Measurements from ENCODE around the gene PCDHGA10.
"Not testable (repeated sequence)": the region's sequence is repeated elsewhere in the genome, so short reads cannot be mapped to it uniquely, and the experiment has no call there.

Gene PCDHGA10

GRCh38 chr5:141412854-141413539 is at the start of gene PCDHGA10:
Gene PCDHGA10, plus strand, starts transcription at chr5:141412987. Its CDS starts 189 bp downstream, at chr5:141413176.
- DNase-seq = no peak

DNA sequence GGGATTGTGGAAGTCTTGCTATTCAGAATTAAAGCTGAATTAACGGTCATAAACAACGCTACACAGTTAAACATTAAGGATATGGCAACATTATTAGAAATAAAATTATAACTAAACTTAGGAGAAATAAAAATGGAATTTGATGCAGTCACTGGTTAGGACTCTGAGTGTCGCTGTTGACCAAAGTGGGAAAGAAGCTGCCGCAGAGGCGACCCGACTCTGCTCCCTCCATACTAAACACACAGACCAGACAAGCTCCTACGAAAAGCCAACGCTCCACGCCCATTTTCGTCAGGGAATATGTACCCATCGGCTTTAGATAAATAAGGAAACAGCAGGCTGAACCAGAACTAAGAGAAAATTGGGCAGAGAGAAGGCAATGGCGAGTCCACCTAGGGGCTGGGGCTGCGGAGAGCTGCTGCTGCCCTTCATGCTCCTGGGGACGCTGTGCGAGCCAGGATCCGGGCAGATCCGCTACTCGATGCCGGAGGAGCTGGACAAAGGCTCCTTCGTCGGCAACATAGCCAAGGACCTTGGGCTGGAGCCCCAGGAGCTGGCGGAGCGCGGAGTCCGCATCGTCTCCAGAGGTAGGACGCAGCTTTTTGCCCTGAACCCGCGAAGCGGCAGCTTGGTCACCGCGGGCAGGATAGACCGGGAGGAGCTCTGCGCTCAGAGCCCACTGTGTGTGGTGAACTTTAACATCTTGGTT is 48.7 kb upstream of the PCDHGA10 start, which contains the start of gene PCDHGA5:
Gene PCDHGA5 (plus strand): TSS at position 211 of the 709 bp plus-strand sequence. CDS start 169 bp downstream, at position 380.
- DNase-seq = no peak

DNA sequence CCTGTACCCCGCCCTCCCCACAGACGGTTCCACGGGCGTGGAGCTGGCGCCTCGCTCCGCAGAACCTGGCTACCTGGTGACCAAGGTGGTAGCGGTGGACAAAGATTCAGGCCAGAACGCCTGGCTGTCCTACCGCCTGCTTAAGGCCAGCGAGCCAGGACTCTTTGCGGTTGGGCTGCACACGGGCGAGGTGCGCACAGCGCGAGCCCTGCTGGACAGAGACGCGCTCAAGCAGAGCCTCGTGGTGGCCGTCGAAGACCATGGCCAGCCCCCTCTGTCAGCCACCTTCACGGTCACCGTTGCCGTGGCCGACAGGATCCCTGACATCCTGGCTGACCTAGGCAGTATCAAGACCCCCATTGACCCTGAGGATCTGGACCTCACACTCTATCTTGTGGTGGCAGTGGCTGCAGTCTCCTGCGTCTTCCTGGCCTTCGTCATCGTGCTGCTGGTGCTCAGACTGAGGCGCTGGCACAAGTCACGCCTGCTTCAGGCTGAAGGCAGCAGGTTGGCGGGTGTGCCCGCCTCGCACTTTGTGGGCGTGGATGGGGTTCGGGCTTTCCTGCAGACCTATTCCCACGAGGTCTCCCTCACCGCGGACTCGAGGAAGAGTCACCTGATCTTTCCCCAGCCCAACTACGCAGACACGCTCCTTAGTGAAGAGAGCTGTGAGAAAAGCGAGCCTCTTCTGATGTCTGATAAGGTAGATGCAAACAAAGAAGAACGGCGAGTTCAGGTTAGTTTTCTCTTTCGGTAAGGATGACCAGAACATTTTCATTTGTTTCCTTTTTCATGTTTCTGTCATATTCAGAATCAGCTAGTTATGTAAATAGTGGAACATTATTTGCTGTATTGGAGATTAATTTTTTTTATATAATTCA is 46.5 kb upstream of the PCDHGA10 start:
- DNase-seq = no peak

GRCh38 chr5:141369994-141370848 is 42.6 kb upstream of the PCDHGA10 start, which contains the start of gene PCDHGB3:
Gene PCDHGB3, plus strand, starts transcription at chr5:141370242. Its CDS starts 153 bp downstream, at chr5:141370395.
- DNase-seq = no peak

DNA sequence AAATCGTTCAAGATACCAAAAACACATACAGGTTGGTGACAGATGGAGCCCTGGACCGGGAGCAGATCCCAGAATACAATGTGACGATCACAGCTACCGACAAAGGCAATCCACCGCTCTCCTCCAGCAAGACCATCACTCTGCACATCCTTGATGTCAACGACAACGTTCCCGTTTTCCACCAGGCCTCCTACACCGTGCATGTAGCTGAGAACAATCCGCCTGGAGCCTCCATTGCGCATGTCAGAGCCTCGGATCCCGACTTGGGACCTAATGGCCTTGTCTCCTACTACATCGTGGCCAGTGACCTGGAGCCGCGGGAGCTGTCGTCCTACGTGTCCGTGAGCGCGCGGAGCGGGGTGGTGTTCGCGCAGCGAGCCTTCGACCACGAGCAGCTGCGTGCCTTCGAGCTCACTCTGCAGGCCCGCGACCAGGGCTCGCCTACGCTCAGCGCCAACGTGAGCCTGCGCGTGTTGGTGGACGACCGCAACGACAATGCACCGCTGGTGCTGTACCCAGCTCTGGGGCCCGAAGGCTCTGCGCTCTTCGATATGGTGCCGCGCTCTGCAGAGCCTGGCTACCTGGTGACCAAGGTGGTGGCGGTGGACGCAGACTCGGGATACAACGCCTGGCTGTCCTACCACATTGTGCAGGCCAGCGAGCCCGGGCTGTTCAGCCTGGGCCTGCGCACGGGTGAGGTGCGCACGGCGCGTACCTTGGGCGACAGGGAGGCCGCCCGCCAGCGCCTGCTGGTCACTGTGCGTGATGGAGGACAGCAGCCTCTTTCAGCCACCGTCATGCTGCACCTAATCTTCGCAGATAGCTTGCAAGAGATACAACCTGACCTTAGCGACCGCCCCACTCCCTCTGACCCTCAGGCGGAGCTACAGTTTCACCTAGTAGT is 41.0 kb upstream of the PCDHGA10 start:
- DNase-seq = no peak

DNA sequence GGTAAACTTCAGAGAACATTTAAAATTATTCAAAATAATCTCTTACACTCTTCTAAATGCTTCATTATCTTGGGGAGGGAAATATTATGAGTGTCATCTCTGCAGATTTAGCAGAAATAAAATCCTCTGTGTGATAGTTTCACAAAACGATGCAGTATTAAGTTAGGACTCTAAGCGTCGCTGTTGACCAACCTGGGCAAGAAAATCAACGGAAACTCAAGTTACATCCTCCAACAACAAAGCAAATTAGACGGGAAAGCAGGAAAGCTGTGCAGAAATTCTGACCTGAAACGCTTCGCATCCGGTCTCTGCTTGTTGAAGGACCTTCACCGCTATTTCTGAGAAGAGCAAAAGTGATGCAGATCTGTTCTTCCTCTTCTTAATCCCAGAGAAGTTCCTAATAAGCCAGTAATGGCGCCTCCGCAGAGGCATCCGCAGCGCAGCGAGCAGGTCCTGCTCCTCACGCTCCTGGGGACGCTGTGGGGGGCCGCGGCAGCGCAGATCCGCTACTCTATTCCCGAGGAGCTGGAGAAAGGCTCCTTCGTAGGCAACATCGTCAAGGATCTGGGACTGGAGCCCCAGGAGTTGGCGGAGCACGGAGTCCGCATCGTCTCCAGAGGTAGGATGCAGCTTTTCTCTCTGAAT is 39.0 kb upstream of the PCDHGA10 start, which contains the start of gene PCDHGA6:
Gene PCDHGA6 (plus strand): TSS at position 219 of the 645 bp plus-strand sequence. CDS start 193 bp downstream, at position 412.
- DNase-seq = no peak

- DNase-seq = no peak
Observed at GRCh38 chr5:141374627-141375026, 38.2 kb upstream of the PCDHGA10 start.

GRCh38 chr5:141375444-141376155 is 37.2 kb upstream of the PCDHGA10 start:
- DNase-seq = not testable (repeated sequence)

- no peak for DNase-seq
Observed at GRCh38 chr5:141382469-141383294, 30.1 kb upstream of the PCDHGA10 start, which contains the start of gene PCDHGA7. Gene PCDHGA7, plus strand, starts transcription at chr5:141382742. Its CDS starts 158 bp downstream, at chr5:141382900.

GRCh38 chr5:141383345-141383744 is 29.4 kb upstream of the PCDHGA10 start:
- DNase-seq = no peak

DNA sequence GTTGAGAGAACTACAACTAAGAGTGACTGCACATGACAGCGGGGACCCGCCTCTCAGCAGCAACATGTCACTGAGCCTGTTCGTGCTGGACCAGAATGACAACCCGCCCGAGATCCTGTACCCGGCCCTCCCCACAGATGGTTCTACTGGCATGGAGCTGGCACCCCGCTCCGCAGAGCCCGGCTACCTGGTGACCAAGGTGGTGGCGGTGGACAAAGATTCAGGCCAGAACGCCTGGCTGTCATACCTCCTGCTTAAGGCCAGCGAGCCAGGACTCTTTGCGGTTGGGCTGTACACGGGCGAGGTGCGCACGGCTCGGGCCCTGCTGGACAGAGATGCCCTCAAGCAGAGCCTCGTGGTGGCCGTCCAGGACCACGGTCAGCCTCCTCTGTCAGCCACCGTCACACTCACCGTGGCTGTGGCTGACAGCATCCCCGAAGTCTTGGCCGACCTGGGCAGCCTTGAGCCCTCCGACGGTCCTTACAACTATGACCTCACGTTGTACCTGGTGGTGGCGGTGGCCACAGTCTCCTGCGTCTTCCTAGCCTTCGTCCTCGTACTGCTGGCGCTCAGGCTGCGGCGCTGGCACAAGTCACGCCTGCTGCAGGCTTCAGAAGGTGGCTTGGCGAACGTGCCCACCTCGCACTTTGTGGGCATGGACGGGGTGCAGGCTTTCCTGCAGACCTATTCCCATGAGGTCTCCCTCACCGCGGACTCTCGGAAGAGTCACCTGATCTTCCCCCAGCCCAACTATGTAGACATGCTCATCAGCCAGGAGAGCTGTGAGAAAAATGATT is 28.1 kb upstream of the PCDHGA10 start:
- DNase-seq = no peak

- DNase-seq = not testable (repeated sequence)
Observed at GRCh38 chr5:141387557-141388311, 25.1 kb upstream of the PCDHGA10 start, which contains the start of gene PCDHGB4. Gene PCDHGB4, plus strand, starts transcription at chr5:141387698. Its CDS starts 187 bp downstream, at chr5:141387885.

DNA sequence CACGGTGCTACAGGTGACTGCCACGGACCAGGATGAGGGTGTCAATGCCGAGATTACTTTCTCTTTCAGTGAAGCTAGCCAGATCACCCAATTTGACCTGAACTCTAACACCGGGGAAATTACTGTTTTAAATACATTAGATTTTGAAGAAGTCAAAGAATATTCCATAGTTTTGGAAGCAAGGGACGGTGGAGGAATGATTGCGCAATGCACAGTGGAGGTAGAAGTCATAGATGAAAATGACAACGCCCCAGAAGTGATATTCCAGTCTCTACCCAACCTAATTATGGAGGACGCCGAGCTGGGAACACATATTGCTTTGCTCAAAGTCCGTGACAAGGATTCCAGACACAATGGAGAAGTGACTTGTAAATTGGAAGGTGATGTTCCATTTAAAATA is 24.1 kb upstream of the PCDHGA10 start:
- no peak for DNase-seq

DNA sequence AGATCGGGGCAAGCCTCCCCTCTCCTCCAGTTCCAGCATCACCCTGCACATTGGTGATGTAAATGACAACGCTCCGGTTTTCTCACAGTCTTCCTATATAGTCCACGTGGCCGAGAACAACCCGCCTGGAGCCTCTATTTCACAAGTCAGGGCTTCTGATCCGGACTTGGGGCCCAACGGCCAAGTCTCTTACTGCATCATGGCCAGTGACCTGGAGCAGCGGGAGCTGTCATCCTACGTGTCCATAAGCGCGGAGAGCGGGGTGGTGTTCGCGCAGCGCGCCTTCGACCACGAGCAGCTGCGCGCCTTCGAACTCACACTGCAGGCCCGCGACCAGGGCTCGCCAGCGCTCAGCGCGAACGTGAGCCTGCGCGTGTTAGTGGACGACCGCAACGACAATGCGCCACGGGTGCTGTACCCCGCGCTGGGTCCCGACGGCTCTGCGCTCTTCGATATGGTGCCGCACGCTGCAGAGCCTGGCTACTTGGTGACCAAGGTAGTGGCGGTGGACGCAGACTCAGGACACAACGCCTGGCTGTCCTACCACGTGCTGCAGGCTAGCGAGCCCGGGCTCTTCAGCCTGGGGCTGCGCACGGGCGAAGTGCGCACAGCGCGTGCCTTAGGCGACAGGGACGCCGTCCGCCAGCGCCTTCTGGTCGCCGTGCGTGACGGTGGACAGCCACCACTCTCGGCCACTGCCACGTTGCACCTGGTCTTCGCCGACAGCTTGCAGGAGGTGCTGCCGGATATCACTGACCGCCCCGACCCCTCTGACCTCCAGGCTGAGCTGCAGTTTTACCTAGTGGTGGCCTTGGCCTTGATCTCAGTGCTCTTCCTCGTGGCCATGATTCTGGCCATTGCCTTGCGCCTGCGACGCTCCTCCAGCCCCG is 23.4 kb upstream of the PCDHGA10 start:
- DNase-seq = no peak

DNA sequence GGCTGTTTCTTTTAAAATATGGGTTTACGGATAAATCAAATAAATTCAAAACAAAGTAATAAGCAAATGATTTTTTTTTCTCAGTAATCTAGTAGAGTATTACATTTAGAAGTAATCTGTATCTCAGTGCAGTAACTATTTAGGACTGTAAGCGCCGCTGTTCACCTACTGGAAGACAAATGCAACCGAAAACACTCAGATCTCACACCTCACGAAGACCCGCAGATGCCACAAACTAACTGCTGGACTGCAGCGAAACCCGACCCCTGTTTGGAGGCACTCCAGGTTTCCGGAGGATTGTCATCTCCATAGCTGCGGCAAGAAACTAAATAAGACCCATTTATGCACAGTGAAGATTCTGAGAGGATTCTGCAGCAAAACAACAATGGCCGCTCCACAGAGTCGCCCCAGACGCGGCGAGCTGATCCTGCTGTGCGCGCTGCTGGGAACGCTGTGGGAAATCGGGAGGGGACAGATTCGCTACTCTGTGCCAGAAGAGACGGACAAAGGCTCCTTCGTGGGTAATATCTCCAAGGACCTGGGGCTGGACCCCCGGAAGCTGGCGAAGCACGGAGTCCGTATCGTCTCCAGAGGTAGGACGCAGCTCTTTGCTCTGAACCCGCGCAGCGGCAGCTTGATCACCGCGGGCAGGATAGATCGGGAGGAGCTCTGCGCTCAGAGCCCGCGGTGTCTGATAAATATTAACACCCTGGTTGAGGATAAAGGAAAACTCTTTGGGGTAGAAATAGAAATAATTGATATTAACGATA is 20.2 kb upstream of the PCDHGA10 start, which contains the start of gene PCDHGA8:
Gene PCDHGA8 (plus strand): TSS at position 205 of the 770 bp plus-strand sequence. CDS start 181 bp downstream, at position 386.
- DNase-seq = no peak

All from cortex of kidney (tissue), 1 donor.